HG03280 (cell line): ENCODE results near the gene CEACAM7.

Source experiments
- ATAC-seq: cut with Tn5 transposase; IDR thresholded peaks from one replicate; pipeline ENCODE4 v1.9.1; 2021; ENCODE audit warnings: mild to moderate bottlenecking, moderate library complexity; ENCODE audit not compliant: unreplicated experiment

CEACAM7 gene

GRCh38 chr19:41700381-41701195, 12.5 kb upstream of the CEACAM7 start:
- no peak for ATAC-seq

- ATAC-seq: no peak
Measured at GRCh38 chr19:41699968-41700323, 11.9 kb upstream of the CEACAM7 start.

DNA sequence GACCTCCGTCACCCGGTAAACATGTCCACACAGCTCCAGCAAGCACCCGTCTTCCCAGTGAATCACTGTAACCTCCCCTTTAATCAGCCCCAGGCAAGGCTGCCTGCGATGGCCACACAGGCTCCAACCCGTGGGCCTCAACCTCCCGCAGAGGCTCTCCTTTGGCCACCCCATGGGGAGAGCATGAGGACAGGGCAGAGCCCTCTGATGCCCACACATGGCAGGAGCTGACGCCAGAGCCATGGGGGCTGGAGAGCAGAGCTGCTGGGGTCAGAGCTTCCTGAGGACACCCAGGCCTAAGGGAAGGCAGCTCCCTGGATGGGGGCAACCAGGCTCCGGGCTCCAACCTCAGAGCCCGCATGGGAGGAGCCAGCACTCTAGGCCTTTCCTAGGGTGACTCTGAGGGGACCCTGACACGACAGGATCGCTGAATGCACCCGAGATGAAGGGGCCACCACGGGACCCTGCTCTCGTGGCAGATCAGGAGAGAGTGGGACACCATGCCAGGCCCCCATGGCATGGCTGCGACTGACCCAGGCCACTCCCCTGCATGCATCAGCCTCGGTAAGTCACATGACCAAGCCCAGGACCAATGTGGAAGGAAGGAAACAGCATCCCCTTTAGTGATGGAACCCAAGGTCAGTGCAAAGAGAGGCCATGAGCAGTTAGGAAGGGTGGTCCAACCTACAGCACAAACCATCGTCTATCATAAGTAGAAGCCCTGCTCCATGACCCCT, 11.3 kb upstream of the CEACAM7 start:
- no peak for ATAC-seq

DNA sequence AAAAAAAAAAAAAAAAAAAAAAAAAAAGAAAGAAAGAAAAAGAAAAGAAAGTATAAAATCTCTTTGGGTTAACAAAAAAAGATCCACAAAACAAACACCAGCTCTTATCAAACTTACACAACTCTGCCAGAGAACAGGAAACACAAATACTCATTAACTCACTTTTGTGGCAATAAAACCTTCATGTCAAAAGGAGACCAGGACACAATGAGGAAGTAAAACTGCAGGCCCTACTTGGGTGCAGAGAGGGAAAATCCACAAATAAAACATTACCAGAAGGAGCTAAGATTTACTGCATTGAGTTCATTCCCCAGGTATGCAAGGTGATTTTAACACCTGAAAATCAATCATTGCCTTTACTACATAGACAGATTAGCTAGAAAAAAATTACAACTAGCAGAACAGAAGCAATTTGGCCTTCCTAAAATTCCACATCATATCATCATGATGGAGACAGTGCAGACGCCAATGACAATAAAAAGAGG, 10.7 kb upstream of the CEACAM7 start:
- ATAC-seq: no peak

- ATAC-seq: no peak
Measured at GRCh38 chr19:41697198-41697855, 9.3 kb upstream of the CEACAM7 start.

- no peak for ATAC-seq
Measured at GRCh38 chr19:41696402-41697197, 8.5 kb upstream of the CEACAM7 start.

DNA sequence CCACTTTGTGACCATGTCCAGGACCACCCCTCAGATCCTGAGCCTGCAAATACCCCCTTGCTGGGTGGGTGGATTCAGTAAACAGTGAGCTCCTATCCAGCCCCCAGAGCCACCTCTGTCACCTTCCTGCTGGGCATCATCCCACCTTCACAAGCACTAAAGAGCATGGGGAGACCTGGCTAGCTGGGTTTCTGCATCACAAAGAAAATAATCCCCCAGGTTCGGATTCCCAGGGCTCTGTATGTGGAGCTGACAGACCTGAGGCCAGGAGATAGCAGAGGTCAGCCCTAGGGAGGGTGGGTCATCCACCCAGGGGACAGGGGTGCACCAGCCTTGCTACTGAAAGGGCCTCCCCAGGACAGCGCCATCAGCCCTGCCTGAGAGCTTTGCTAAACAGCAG, 7.7 kb upstream of the CEACAM7 start:
- no peak for ATAC-seq

GRCh38 chr19:41694831-41695635, 7.0 kb upstream of the CEACAM7 start:
- ATAC-seq: no peak

GRCh38 chr19:41694196-41694595, 6.1 kb upstream of the CEACAM7 start:
- no peak for ATAC-seq

GRCh38 chr19:41691268-41691970, 3.3 kb upstream of the CEACAM7 start:
- ATAC-seq: no peak

- ATAC-seq: no peak
Measured at GRCh38 chr19:41690801-41691065, 2.7 kb upstream of the CEACAM7 start.

GRCh38 chr19:41689993-41690800, 2.1 kb upstream of the CEACAM7 start:
- ATAC-seq: no peak

GRCh38 chr19:41688687-41689086, 617 bp upstream of the CEACAM7 start:
- no peak for ATAC-seq

GRCh38 chr19:41687419-41687818, 651 bp downstream of the CEACAM7 start:
- no peak for ATAC-seq

- ATAC-seq: no peak
Measured at GRCh38 chr19:41682437-41682836, 5.6 kb downstream of the CEACAM7 start.

DNA sequence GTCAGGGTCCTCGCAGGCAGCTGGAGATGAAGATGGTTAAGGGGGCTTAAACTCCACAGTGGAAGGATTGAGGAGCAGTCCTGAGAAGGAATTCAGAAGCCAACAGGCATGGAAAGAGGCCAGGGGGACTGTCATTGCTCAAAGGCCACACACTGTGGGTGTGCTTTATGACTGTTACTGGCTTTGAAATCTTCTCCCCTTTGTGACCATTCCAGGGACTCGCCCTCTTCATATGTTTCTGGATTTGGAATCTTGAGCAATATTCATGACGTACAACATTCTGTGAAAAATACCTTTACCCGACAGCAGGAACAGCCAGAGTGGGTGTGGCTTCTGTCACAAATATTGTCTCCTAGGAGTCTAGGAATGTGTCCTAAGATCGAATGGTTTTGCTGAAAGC, 16.6 kb downstream of the CEACAM7 start:
- ATAC-seq: no peak

GRCh38 chr19:41670755-41671154, 17.3 kb downstream of the CEACAM7 start:
- ATAC-seq: no peak

GRCh38 chr19:41668315-41668714, 19.8 kb downstream of the CEACAM7 start:
- no peak for ATAC-seq

DNA sequence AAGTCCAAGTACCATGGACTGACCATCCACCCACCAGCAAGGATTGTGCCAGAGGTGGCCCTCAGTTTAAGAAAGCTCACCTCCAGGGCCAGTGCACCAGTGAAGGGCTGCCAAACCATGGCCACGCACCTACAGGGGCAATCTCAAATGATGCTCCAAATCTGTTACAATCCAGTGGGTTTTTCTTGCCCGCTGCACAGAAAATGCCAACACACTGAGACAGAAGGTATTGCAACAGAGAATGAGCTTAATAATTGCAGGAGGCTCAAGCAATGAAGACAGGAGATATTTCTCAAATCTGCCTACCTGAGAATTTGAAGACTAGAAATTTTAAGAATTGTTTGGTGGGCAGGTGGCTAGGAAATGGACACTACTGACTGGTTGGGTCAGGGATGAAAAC, 22.0 kb downstream of the CEACAM7 start:
- no peak for ATAC-seq
